Jurkat, Clone E6-1 (cell line): ENCODE results near the gene MAMLD1. TPM values are rescaled to one million over a fixed set of nuclear protein-coding genes. Genes with fewer than 3 reads are reported as not detected.
A peak's percentile ranks its signal among the peaks of the same experiment; 100 is the strongest.
"Not testable (repeated sequence)": the region's sequence is repeated elsewhere in the genome, so short reads cannot be mapped to it uniquely, and the experiment has no call there.

Experiments used
- DNase-seq: peaks from one replicate; pipeline ENCODE4 v3.0.0-alpha.2; 2011; ENCODE audit warnings: low read depth, low spot score
- H3K4me3 ChIP-seq: 2 replicates; pipeline ENCODE4 v1.5.1; 2011; ENCODE audit warnings: mild to moderate bottlenecking, low read length, control low read depth, moderate library complexity
- polyA plus RNA-seq: library from polyadenylated mRNA; unstranded; fragments of >200 nt; gene quantifications from one replicate; pipeline ENCODE4 v1.2.1, GENCODE V29; 2012; ENCODE audit warnings: missing spikeins; ENCODE audit not compliant: insufficient read length, insufficient read depth

The MAMLD1 gene, protein sequence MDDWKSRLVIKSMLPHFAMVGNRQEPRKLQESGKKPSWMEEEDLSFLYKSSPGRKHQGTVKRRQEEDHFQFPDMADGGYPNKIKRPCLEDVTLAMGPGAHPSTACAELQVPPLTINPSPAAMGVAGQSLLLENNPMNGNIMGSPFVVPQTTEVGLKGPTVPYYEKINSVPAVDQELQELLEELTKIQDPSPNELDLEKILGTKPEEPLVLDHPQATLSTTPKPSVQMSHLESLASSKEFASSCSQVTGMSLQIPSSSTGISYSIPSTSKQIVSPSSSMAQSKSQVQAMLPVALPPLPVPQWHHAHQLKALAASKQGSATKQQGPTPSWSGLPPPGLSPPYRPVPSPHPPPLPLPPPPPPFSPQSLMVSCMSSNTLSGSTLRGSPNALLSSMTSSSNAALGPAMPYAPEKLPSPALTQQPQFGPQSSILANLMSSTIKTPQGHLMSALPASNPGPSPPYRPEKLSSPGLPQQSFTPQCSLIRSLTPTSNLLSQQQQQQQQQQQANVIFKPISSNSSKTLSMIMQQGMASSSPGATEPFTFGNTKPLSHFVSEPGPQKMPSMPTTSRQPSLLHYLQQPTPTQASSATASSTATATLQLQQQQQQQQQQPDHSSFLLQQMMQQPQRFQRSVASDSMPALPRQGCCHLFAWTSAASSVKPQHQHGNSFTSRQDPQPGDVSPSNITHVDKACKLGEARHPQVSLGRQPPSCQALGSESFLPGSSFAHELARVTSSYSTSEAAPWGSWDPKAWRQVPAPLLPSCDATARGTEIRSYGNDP
- 2.3 TPM for polyA plus RNA-seq

- peak; percentile 16 for DNase-seq
- H3K4me3 ChIP-seq = peak within 1 kb of the TSS; percentile 23
Observed at GRCh38 chrX:150362599-150363481, at the start of gene MAMLD1. Gene MAMLD1 (plus strand): TSS chrX:150363317. CDS start chrX:150445517, 82,200 bp downstream.

- H3K4me3 ChIP-seq = no peak overlapping the region
- no peak for DNase-seq
Observed at GRCh38 chrX:150313514-150313913, 49.6 kb upstream of the MAMLD1 start.

DNA sequence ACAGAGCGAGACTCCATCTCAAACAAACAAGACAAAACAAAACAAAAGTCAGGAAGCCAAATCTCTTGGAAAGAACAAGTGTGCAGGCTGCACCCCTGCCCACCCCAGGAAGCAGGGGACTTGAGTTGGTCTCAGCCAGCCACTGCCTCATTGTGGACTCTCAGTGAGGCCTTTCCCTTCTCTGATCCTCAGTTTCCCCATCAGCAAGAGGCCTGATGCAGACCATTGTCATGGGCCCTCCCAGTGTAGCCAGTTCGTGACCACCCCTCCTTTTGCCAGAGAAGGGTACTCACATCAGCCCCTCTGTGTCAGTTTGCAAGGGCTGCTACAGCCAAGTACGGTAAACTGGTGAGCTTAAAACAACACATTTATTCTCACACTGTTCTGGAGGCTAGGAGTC is 48.9 kb upstream of the MAMLD1 start:
- DNase-seq = no peak
- H3K4me3 ChIP-seq = no peak overlapping the region

GRCh38 chrX:150316564-150316963 is 46.6 kb upstream of the MAMLD1 start:
- no peak overlapping the region for H3K4me3 ChIP-seq
- DNase-seq = no peak

DNA sequence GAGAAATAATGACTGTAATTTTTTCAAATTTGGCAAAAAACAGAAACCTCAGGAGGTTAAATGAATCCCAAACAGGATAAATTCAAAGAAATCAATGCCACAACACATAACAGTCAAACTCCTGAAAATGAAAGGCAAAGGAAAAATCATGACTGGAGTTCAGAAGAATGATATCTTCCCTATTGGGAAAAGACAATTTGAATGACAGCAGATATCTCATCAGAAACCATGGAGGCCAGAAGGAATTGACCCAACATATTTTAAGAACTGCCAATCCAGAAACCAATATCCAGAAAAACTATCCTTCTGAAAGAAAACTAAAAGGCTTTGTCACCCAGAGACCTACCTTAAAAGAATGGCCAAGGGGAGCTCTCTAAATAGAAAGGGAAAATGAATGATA is 40.1 kb upstream of the MAMLD1 start:
- no peak overlapping the region for H3K4me3 ChIP-seq
- no peak for DNase-seq

DNA sequence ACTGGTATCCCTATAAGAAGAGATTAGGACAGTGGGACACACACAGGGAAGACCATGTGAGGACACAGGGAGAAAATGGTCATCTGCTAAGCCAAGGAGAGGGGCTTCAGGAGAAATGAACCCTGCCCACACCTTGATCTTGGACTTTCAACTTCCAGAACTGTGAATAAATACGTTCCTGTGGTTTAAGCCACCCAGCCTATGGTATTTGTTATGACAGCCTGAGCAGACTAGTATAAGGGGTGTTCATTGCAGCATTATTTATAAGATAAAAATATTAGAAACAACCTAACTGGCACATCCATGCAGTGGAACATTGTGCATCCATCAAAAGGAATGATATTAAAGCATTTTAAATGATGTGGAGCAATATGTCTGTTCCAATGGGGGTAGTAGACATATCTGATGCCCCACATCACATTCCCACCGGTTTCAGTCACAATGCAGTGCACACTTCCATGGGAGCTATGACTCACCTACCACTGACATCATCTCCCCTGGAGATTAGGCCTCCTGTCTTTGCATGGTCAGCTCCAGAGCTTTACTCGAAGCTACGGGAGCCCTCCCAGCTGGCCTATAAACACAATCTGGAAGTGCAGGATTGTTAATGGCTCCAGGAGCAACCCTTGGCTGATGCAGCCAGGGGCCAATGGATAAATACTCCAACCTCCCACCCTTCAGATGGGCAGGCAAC is 38.9 kb upstream of the MAMLD1 start:
- no peak for DNase-seq
- no peak overlapping the region for H3K4me3 ChIP-seq

DNA sequence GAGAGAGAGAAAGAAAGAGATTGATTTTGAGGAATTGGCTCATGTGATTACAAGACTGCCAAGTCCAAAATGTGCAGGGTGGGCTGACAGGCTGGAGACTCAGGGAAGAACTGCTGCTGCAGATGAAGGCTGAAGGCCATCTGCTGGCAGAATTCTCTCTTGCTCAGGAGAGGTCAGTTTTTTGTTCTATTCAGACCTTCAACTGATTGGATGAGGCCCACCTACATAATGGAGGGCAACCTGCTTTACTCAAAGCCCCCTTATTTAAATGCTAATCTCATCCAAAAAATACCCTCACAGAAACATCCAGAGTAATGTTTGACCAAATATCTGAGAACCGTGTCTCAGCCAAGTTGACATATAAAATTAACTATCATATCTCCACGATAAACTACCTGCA is 38.2 kb upstream of the MAMLD1 start:
- H3K4me3 ChIP-seq = no peak overlapping the region
- DNase-seq = no peak

- no peak for DNase-seq
- H3K4me3 ChIP-seq = no peak overlapping the region
Observed at GRCh38 chrX:150326541-150327247, 36.4 kb upstream of the MAMLD1 start.

DNA sequence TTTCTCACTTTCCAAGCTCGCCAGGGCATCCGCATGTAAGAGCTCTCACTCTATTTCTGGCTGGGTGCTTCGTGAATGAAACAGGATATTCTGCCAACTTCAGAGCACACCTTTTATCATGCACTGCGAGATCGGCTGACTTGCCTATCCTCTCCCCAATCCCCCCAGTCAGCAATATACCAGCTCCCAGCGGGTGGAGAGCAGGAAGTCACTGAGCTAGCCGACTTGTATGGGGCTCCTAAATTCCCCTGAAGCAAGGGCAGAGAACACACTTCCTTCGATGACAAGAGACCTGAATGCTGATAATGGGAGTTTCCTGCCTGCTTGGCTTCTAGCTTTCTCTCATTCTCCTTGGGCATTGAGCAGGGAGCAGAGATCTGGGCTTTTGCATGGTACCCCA is 33.8 kb upstream of the MAMLD1 start:
- no peak for DNase-seq
- no peak overlapping the region for H3K4me3 ChIP-seq

- no peak overlapping the region for H3K4me3 ChIP-seq
- DNase-seq = no peak
Observed at GRCh38 chrX:150329868-150330267, 33.2 kb upstream of the MAMLD1 start.

DNA sequence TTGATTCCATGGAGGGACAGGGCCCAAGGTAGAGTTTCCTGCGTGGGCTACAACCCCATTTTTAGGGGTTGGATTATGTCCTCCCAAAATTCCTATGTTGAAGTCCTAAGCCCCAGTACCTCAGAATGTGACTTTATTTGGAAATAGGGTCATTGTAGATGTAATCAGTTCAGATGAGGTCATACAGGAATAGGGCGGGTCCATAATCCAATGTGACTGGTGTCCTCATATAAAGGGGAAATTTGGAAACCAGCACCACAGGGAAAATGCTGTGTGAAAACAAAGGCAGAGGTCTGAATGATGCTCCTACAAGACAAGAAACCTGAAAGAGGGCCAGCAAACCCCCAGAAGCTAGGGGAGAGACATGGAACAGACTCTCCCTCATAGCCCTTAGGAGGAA is 31.1 kb upstream of the MAMLD1 start:
- no peak for DNase-seq
- H3K4me3 ChIP-seq = no peak overlapping the region

- DNase-seq = no peak
- H3K4me3 ChIP-seq = no peak overlapping the region
Observed at GRCh38 chrX:150334100-150334499, 29.0 kb upstream of the MAMLD1 start.

- no peak for DNase-seq
- H3K4me3 ChIP-seq = no peak overlapping the region
Observed at GRCh38 chrX:150334981-150335380, 28.1 kb upstream of the MAMLD1 start.

DNA sequence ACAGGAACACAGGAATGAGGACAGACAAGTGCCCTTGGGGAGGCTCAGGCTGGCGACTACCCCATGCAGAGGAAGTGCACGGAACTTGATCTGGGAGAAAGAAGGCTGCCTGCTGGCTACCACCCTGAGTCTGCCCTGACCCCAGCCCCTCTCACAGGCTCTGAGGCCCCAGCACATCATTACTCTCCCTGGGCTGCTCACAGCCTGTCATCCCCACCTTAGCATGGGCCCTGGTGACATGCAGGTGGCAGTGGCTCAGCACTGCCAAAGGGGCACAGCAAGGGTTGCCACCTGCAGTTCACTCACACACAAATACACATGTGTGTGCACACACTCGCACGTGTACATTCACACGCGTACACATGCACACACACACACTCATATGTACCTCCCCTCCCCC is 26.1 kb upstream of the MAMLD1 start:
- DNase-seq = no peak

GRCh38 chrX:150337536-150337935 is 25.6 kb upstream of the MAMLD1 start:
- H3K4me3 ChIP-seq = no peak overlapping the region
- no peak for DNase-seq

More for the DNA sequence above, 26.1 kb upstream of the MAMLD1 start:
- no peak overlapping the region for H3K4me3 ChIP-seq

DNA sequence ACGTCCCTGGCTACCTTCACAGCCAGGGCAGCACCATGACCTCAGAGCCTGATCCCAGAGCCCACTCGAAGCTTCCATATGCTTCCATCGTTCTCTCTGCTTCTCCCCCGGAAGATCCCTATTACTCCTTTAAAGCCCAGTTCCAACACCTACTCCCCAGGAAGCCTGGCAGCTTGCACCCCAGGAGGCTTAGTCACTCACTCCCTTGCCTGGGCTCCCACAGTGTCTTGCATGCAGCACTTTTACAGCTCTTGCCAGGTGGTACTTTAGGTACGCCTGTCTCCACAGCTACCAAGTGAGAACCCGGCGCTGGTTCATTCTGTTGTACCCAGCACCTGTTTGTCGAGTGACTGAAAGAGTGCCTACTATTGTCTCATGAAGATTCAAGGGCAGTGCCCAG is 24.5 kb upstream of the MAMLD1 start:
- DNase-seq = no peak

GRCh38 chrX:150339736-150340135 is 23.4 kb upstream of the MAMLD1 start:
- H3K4me3 ChIP-seq = no peak overlapping the region
- DNase-seq = no peak

More for the DNA sequence above, 24.5 kb upstream of the MAMLD1 start:
- H3K4me3 ChIP-seq = no peak overlapping the region

DNA sequence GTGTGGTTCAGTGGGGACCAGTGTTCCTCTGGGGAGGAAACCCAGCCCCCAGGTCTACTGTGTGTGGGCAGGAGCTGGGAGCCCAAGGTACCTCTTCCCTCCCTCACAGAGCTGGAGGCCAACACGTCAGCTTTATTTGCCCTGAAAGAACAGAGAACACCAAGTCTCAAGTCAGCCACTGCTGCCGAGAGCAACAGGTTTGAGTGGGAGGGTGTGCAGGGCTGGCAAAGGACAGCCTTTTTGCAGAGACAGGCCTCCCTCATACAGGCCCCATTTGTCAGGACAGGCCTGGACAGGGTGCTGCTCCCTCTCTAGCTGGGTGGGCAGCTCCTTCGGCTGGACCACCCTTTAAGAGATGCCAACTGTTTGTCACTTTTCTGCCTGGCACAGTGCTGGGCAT is 22.8 kb upstream of the MAMLD1 start:
- not testable (repeated sequence) for DNase-seq, H3K4me3 ChIP-seq
